IgD-negative memory B cell (primary cell): ENCODE measurements around the gene FBXW12. TPM values are rescaled to one million over a fixed set of nuclear protein-coding genes. Genes with fewer than 3 reads are reported as not detected.

ENCODE experiments used
- H3K27ac Mint-ChIP-seq, 3 donors: one replicate each; pipeline ENCODE4 v1.8.0; 2020 to 2022; ENCODE audit warnings: mild to moderate bottlenecking in 3 of 3, mixed read lengths in 3 of 3, moderate library complexity in 1 of 3
- H3K27me3 Mint-ChIP-seq: one replicate; pipeline ENCODE4 v1.8.0; 2021; ENCODE audit warnings: mixed read lengths
- H3K36me3 Mint-ChIP-seq: one replicate; pipeline ENCODE4 v1.8.0; 2020; ENCODE audit warnings: mild to moderate bottlenecking, mixed read lengths
- H3K4me1 Mint-ChIP-seq, 3 donors: one replicate each; pipeline ENCODE4 v1.8.0; 2020 to 2022; ENCODE audit warnings: mixed read lengths in 3 of 3, mild to moderate bottlenecking in 1 of 3
- H3K4me3 Mint-ChIP-seq, 4 donors: one replicate each; pipeline ENCODE4 v1.8.0; 2020 to 2022; ENCODE audit warnings: mild to moderate bottlenecking in 4 of 4, mixed read lengths in 4 of 4, moderate library complexity in 3 of 4
- H3K9me3 Mint-ChIP-seq, 3 donors: one replicate each; pipeline ENCODE4 v1.8.0; 2020 to 2021; ENCODE audit warnings: mixed read lengths in 3 of 3, mild to moderate bottlenecking in 1 of 3
- polyA plus RNA-seq: library from polyadenylated mRNA; unstranded; fragments of 300-500 nt; fragmentation: Illumina TruSeq; gene quantifications from one replicate; pipeline ENCODE4 v1.2.3, GENCODE V29; 2021

FBXW12 gene
- polyA plus RNA-seq, 1 donor from 2014 or later: not detected

- no peak overlapping the region for H3K4me3 Mint-ChIP-seq
- peaks cover 0 to 4% (median 0%) of the 10 kb centered on the region in 3 donors for H3K4me1 Mint-ChIP-seq
- H3K36me3 Mint-ChIP-seq: no peaks in the 10 kb centered on the region
- H3K27ac Mint-ChIP-seq: no peak overlapping the region
- no peaks in the 10 kb centered on the region for H3K27me3 Mint-ChIP-seq
- no peaks in the 10 kb centered on the region for H3K9me3 Mint-ChIP-seq
Measured at GRCh38 chr3:48410205-48411040, 38.4 kb downstream of the FBXW12 start.

- Mint-ChIP-seq H3K27ac (no peak overlapping the region), H3K4me3 (no peak overlapping the region), H3K27me3 (no peaks in the 10 kb centered on the region), H3K36me3 (no peaks in the 10 kb centered on the region), H3K9me3 (no peaks in the 10 kb centered on the region), H3K4me1 (peaks cover 0 to 4% (median 0%) of the 10 kb centered on the region in 3 donors)
Measured at GRCh38 chr3:48411041-48411588, 39.1 kb downstream of the FBXW12 start.

DNA sequence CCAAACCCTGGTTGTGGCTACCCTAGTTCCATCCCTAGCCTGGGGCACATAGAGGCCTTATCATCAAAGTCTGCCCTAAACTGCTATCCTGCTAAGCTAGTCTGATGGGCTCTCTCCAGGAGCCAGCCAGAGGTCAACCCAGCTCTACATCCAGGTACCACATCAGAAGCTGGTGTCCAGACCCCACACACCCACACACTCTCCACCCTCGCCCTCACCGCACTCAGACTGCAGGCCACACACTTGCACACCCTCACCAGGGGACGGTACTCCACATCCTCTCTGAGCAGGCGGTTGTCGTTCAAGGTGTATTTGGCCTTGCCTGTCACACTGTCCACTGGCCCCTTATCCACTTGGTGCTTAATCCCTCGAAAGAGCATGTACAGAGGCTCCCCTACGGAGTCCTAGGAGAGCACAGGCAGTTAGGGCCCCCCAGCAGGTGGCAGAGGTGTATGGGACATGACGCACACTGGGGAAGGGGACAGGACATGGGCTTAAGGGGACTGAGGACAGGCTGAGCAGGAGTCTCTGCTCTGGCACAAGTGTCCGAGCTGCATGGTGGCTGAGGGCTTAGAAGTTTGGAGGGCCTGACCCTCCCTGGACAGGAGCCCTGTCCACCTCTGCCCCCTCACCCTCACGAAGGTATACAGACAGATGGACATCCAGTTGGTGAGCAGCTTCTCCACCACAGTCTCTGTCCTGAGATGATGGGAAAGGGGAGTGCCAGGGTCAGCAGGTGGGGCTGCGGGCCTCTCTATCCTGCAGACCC lies 39.8 kb downstream of the FBXW12 start:
- Mint-ChIP-seq H3K4me1 (peaks cover 0 to 4% (median 0%) of the 10 kb centered on the region in 3 donors), H3K4me3 (no peak overlapping the region), H3K9me3 (no peaks in the 10 kb centered on the region), H3K36me3 (no peaks in the 10 kb centered on the region), H3K27me3 (no peaks in the 10 kb centered on the region), H3K27ac (no peak overlapping the region)

DNA sequence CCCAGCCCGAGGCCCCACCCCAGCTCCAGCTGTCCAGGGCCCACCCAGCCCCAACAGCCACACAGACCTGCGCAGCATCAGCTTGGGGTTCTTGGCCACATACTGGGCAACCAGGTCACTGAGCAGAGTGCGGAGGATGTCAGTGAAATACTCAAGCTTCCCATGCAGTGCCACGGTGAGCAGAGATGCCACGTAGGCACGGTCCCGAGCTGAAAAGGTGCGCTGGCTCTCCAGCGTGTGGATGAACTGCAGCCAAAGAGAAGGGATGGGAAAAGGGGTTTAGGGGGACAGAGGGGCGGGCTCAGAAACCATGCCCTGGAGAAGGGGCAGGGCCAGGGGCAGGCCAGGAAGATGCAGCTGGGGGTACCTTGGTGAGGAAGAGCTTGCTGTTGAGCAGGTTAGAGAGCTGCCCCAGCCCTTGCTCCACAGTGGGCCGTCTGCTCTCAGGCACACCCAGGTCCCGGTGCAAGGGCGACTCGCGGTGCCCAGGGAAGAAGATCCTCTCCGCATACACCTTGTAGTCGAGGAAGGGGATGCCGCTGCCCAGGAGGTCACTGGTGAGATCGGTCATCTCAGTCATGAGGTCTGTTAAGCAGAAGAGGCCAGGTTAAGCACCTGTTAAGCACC lies 40.5 kb downstream of the FBXW12 start:
- H3K27me3 Mint-ChIP-seq: no peaks in the 10 kb centered on the region

DNA sequence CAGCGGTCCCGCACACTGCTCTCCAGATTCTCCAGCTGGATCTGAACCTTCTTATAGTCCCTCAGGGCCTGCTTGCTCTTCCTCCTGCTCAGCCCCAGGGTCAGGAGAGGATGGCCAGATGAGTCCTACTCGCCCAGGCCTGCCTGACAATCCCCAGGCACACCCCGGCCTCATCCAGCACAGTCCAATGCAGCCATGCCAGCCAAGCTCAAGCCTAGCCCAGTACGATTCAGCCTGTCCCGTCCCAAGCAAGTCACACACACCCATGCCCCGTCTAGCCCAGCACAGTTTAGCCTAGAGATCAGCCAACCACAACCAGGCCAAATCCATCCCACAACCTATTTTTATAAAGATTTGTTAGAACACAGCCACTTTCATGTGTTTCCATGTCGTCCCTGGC lies 41.1 kb downstream of the FBXW12 start:
- Mint-ChIP-seq H3K9me3 (no peaks in the 10 kb centered on the region), H3K27me3 (no peaks in the 10 kb centered on the region), H3K4me3 (no peak overlapping the region), H3K36me3 (no peaks in the 10 kb centered on the region), H3K4me1 (peaks cover 0 to 4% (median 0%) of the 10 kb centered on the region in 3 donors), H3K27ac (no peak overlapping the region)

More for the DNA sequence above, 40.5 kb downstream of the FBXW12 start:
- no peaks in the 10 kb centered on the region for H3K36me3 Mint-ChIP-seq
- no peak overlapping the region for H3K4me3 Mint-ChIP-seq
- no peak overlapping the region for H3K27ac Mint-ChIP-seq
- peaks cover 0 to 4% (median 0%) of the 10 kb centered on the region in 3 donors for H3K4me1 Mint-ChIP-seq
- no peaks in the 10 kb centered on the region for H3K9me3 Mint-ChIP-seq

GRCh38 chr3:48413611-48414010 lies 41.6 kb downstream of the FBXW12 start:
- H3K27me3 Mint-ChIP-seq: no peaks in the 10 kb centered on the region
- H3K4me3 Mint-ChIP-seq: no peak overlapping the region
- H3K27ac Mint-ChIP-seq: no peak overlapping the region
- H3K36me3 Mint-ChIP-seq: no peaks in the 10 kb centered on the region
- H3K4me1 Mint-ChIP-seq: peaks cover 0 to 2% (median 0%) of the 10 kb centered on the region in 3 donors
- H3K9me3 Mint-ChIP-seq: no peaks in the 10 kb centered on the region

DNA sequence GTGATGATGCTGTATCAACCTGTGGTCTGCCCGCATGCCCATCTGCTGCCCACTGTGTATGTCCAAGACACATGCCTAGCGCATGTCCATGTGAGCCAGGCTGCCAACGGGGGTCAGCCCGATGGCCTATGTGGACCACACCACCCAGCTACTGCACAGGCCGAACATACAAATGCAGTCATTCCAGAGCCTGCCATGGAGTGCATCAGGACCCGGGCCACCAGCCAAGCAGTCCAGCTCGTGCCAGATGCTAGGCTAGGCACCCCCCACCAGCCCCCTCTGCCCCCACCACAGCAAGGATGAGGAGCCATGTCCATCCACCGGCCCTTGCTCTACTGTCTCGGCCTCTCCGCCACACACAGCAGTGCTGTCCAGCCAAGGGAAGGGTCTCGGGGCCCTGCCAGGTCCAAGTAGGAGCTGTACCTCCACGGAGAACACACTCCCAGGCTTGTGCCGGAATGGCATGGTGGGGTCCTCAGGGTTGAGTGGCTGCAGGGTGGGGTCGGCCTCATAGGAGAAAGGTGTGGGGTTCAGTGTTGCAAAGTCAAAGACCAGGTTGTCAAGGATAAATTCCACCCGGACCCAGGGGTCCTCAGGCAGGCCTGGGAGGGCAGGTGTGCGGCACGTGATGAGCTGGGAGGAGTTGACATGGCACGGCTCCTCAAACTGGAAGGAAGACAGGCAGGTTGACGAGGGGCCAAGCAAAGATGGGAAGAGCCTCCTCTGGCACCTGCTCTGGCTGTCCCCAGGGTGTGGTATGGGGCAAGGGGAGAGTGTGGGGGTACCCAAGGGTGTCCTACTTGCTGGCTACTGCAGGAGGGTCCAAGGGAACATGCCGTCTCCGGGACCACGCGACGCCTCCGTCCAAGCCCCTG lies 42.6 kb downstream of the FBXW12 start:
- Mint-ChIP-seq H3K27ac (no peak overlapping the region), H3K9me3 (no peaks in the 10 kb centered on the region), H3K27me3 (no peaks in the 10 kb centered on the region), H3K4me3 (no peak overlapping the region), H3K36me3 (no peaks in the 10 kb centered on the region), H3K4me1 (peaks cover 0 to 2% (median 0%) of the 10 kb centered on the region in 3 donors)

DNA sequence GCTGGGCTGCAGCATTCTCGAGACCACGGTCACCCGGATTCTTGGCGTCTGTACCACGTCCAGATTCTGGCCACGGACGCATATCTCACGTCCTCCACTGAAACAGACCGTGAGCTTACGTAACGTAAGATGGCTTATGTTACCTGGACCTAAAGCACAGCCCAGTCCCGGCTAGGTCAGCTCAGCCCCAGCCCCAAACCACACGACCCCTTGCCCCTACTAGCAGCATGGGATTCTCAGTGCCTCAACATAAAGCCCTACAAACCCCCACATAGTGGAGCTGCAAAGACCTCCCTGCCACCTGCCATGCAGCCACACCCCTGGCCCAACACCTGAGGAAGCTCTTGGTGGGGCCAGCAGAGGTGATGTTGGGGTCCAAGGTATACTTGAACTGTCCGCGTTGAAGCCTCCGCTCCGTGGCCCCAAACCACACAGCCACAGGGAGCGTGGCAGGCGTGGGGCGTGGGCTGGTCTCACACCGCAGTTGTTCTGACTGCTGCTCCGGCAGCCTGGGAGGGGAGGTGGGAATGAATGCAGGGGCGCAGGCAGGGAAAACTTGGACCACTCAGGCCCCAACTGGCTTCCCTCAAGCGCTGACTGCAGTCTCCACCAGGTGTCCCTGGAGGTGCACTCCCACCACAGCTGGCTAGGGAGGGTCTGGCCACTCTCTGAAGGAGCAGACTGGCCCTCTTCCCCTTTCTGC lies 43.4 kb downstream of the FBXW12 start:
- H3K4me3 Mint-ChIP-seq: no peak overlapping the region
- peaks cover 0 to 2% (median 0%) of the 10 kb centered on the region in 3 donors for H3K4me1 Mint-ChIP-seq
- no peaks in the 10 kb centered on the region for H3K9me3 Mint-ChIP-seq
- H3K27ac Mint-ChIP-seq: no peak overlapping the region
- no peaks in the 10 kb centered on the region for H3K36me3 Mint-ChIP-seq
- no peaks in the 10 kb centered on the region for H3K27me3 Mint-ChIP-seq

- H3K27me3 Mint-ChIP-seq: no peaks in the 10 kb centered on the region
- H3K27ac Mint-ChIP-seq: no peak overlapping the region
Measured at GRCh38 chr3:48416091-48416505, 44.1 kb downstream of the FBXW12 start.

GRCh38 chr3:48416546-48416945 lies 44.5 kb downstream of the FBXW12 start:
- no peaks in the 10 kb centered on the region for H3K9me3 Mint-ChIP-seq
- H3K4me1 Mint-ChIP-seq: peaks cover 0 to 2% (median 0%) of the 10 kb centered on the region in 3 donors
- no peak overlapping the region for H3K4me3 Mint-ChIP-seq
- no peak overlapping the region for H3K27ac Mint-ChIP-seq
- H3K27me3 Mint-ChIP-seq: peaks cover 1% of the 10 kb centered on the region
- H3K36me3 Mint-ChIP-seq: no peaks in the 10 kb centered on the region

More at GRCh38 chr3:48416091-48416505, 44.1 kb downstream of the FBXW12 start:
- H3K4me3 Mint-ChIP-seq: no peak overlapping the region
- peaks cover 0 to 2% (median 0%) of the 10 kb centered on the region in 3 donors for H3K4me1 Mint-ChIP-seq
- H3K9me3 Mint-ChIP-seq: no peaks in the 10 kb centered on the region
- H3K36me3 Mint-ChIP-seq: no peaks in the 10 kb centered on the region

GRCh38 chr3:48417529-48418108 lies 45.6 kb downstream of the FBXW12 start:
- Mint-ChIP-seq H3K36me3 (no peaks in the 10 kb centered on the region), H3K27ac (no peak overlapping the region), H3K4me3 (no peak overlapping the region), H3K27me3 (peaks cover 1% of the 10 kb centered on the region), H3K4me1 (peaks cover 0 to 4% (median 0%) of the 10 kb centered on the region in 3 donors), H3K9me3 (no peaks in the 10 kb centered on the region)

DNA sequence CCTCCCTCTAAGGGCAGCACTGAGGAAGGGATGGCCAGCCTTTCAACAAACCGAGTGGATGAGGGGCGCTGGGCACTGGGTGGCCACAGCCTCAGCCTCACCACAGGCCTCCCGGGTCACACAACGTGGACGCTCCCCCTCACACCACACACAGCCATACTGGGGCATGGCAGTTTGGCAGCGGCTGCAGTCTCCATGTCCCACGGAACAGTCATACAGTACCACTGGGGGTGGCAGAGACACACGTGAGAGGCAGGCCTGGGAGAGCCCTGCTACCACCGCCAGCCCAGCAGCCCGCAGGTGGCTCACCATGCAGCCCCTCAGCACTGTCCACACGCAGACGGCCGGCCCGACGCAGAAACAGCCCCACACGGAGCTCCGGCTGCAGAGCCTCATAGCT lies 46.1 kb downstream of the FBXW12 start:
- Mint-ChIP-seq H3K4me1 (peaks cover 0 to 4% (median 0%) of the 10 kb centered on the region in 3 donors), H3K27ac (no peak overlapping the region), H3K36me3 (no peaks in the 10 kb centered on the region), H3K9me3 (no peaks in the 10 kb centered on the region), H3K4me3 (no peak overlapping the region), H3K27me3 (peaks cover 4% of the 10 kb centered on the region)

DNA sequence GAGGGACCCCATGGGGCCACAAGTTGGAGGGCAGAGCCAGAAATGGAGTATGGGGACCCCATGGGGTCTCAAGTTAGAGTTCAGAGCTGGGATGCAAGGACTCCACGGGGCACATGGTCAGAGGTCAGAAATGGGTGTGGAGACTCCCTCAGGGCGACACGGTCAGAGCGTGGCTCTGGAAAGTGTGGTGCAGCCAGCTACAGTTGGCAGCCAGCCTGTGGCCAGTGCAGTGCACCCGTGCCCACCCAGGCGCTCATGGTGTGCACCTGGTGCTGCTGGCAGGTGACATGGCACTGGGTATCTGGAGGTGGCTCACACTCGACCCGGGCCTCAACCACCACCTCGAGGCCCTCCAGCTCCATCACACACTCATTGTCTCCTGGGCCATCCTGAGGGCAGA lies 46.6 kb downstream of the FBXW12 start:
- H3K9me3 Mint-ChIP-seq: no peaks in the 10 kb centered on the region
- H3K4me1 Mint-ChIP-seq: peaks cover 0 to 4% (median 0%) of the 10 kb centered on the region in 3 donors
- H3K36me3 Mint-ChIP-seq: no peaks in the 10 kb centered on the region
- H3K27ac Mint-ChIP-seq: no peak overlapping the region
- peaks cover 4% of the 10 kb centered on the region for H3K27me3 Mint-ChIP-seq
- H3K4me3 Mint-ChIP-seq: no peak overlapping the region
